NT2/D1 (cell line): ENCODE results near the gene AP3D1.

Source experiments
- DNase-seq: peaks from one replicate; pipeline ENCODE4 v3.0.0-alpha.2; 2011; ENCODE audit warnings: low read depth, low spot score
- H3K27me3 ChIP-seq: 2 replicates; pipeline ENCODE4 v1.6.0; 2011; ENCODE audit warnings: mild to moderate bottlenecking; ENCODE audit not compliant: insufficient read length, insufficient read depth
- H3K36me3 ChIP-seq: 2 replicates; pipeline ENCODE4 v1.6.1; 2011; ENCODE audit warnings: mild to moderate bottlenecking, low read length, mixed read lengths; ENCODE audit not compliant: insufficient read depth, insufficient read length
- H3K4me1 ChIP-seq: 2 replicates; pipeline ENCODE4 v1.5.1; 2011; ENCODE audit not compliant: insufficient read depth, insufficient read length
- H3K4me3 ChIP-seq: 2 replicates; pipeline ENCODE4 v1.5.1; 2011; ENCODE audit warnings: low read depth; ENCODE audit not compliant: insufficient read length
- H3K9ac ChIP-seq: 2 replicates; pipeline ENCODE4 v1.6.0; 2011; ENCODE audit warnings: low read depth; ENCODE audit not compliant: insufficient read length
- H3K9me3 ChIP-seq: 2 replicates; pipeline ENCODE4 v1.5.1; 2011; ENCODE audit warnings: mild to moderate bottlenecking, low read length; ENCODE audit not compliant: insufficient read depth
- SUZ12 ChIP-seq: IDR thresholded peaks from 2 replicates; pipeline ENCODE4 v1.6.1; 2011; ENCODE audit not compliant: insufficient read length, insufficient read depth; ENCODE audit errors: extremely low read depth
- YY1 ChIP-seq: IDR thresholded peaks from 2 replicates; pipeline ENCODE4 v1.6.1; 2011; ENCODE audit not compliant: insufficient read length, insufficient read depth
- ZNF274 ChIP-seq: IDR thresholded peaks from 2 replicates; pipeline ENCODE4 v1.6.1; 2011; ENCODE audit warnings: mild to moderate bottlenecking, low read depth, low read length

AP3D1 gene

GRCh38 chr19:2121416-2122051 lies 29.8 kb downstream of the AP3D1 start:
- H3K36me3 ChIP-seq = peaks cover 94% of the 10 kb centered on the region
- TF ChIP-seq SUZ12 = no peak
- no peak for TF ChIP-seq YY1
- no peak for TF ChIP-seq ZNF274
- H3K4me3 ChIP-seq = no peak overlapping the region
- no peaks in the 10 kb centered on the region for H3K9me3 ChIP-seq
- no peak for DNase-seq
- H3K9ac ChIP-seq = no peak overlapping the region
- no peaks in the 10 kb centered on the region for H3K4me1 ChIP-seq
- H3K27me3 ChIP-seq = no peaks in the 10 kb centered on the region

DNA sequence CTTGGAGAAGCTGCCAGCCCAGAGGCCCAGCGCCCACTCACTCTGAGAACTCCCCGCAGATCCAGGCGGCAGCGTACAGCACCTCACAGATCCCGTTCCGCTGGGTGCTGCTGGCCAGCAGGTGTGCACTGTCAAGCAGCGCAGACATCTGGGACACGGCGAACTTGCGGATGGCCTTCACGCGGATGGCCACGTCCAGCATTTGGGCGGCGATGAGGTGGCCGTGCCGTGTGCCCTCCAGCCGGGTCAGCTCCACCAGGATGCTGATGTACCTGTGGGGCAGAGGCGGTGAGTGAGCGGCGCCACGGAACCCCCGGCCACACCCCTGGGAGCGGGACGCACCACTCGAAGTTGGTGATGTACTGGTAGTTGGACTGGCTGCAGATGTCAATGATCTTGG lies 30.5 kb downstream of the AP3D1 start:
- Histone ChIP-seq H3K4me1 (no peaks in the 10 kb centered on the region), H3K9ac (no peak overlapping the region), H3K4me3 (no peak overlapping the region), H3K27me3 (no peaks in the 10 kb centered on the region), H3K9me3 (no peaks in the 10 kb centered on the region), H3K36me3 (peaks cover 96% of the 10 kb centered on the region)
- TF ChIP-seq YY1 (no peak), ZNF274 (no peak), SUZ12 (no peak)
- no peak for DNase-seq

DNA sequence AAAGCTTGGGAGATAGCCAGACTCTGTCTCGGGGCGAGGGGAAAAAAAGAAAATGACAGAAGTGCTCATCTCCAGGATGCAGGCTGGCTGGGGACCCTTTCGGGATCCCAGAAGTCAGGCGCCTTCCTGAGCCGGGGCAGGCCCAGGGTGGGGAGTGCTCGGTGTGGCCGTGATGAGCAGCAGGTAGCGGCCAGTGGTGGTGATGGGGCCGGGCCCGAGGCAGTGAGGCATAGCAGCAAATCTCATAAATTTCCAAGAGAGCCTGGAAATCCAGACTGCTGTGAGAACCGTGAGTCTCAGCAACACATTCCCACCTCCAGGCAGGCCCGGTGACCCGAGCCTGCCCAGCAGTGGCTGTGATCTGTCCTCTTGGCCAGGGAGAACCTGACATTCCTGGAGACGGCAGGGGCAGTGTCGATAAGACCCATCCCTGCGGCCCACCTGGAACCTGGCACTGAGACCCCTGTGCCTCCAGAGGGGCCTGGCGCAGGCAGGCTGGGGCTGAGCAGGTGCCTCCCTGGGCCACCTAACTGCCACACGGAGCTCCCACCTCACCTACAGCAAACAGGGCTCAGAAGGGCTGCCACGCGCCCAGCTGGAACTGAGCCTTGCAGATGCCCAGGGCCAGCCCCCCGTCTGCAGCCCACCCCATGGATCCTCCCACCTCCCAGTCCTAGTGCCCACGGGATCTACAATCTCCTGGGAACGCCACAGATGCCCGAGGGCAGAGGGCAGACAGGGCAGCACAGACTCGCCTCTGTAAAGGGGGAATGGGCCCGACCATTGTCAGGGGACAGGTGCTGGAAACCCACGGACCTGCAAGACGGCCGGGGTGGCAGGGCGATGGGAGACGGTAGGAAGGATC lies 31.2 kb downstream of the AP3D1 start:
- no peak overlapping the region for H3K9ac ChIP-seq
- DNase-seq = no peak
- H3K36me3 ChIP-seq = peaks cover 98% of the 10 kb centered on the region
- H3K4me3 ChIP-seq = no peak overlapping the region
- no peaks in the 10 kb centered on the region for H3K4me1 ChIP-seq
- H3K27me3 ChIP-seq = no peaks in the 10 kb centered on the region
- TF ChIP-seq YY1 (no peak), SUZ12 (no peak), ZNF274 (no peak)
- no peaks in the 10 kb centered on the region for H3K9me3 ChIP-seq

- Histone ChIP-seq H3K36me3 (peaks cover 98% of the 10 kb centered on the region), H3K4me1 (peaks cover 3% of the 10 kb centered on the region), H3K9me3 (no peaks in the 10 kb centered on the region), H3K27me3 (no peaks in the 10 kb centered on the region), H3K4me3 (no peak overlapping the region), H3K9ac (no peak overlapping the region)
- DNase-seq = no peak
- TF ChIP-seq ZNF274 = no peak
- no peak for TF ChIP-seq SUZ12
- no peak for TF ChIP-seq YY1
These were observed 32.9 kb downstream of the AP3D1 start for GRCh38 chr19:2118438-2118837.

DNA sequence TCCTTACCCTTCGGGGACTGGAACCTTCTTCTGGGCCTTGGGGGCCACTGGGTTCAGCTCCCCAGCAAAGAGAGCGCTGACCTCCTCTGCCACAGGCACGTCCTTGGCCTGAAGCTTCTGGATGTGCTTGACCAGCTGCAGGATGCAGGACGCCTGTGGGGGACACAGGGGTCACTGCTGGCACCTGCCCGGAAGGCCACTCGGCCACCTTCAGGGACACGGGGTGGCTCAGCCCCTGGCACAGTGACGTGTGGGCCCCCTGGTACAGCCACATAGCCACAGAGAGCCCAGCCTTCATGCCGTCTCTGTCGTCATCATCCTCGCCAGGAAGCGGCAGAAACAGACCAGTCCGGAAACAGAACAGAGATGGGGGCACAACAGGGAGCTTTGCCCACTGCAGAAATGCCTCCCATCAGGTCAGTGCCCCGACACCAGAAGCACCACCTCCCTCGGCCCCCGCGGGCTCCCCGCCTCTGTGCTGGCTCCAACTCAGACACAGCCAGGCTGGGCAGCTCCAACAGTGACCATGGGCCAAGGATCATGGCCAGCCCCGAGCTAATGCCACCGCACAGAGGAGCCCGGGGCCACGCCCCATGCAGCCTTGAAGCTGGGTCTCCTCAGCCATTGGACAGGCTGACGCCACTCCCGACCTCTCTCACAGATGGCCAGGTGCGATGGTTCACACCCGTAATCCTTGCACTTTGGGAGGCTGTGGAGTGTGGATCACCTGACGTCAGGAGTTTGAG lies 34.0 kb downstream of the AP3D1 start:
- Histone ChIP-seq H3K27me3 (no peaks in the 10 kb centered on the region), H3K36me3 (peaks cover 97% of the 10 kb centered on the region), H3K4me1 (peaks cover 3% of the 10 kb centered on the region), H3K4me3 (no peak overlapping the region), H3K9me3 (no peaks in the 10 kb centered on the region), H3K9ac (no peak overlapping the region)
- TF ChIP-seq ZNF274 = no peak
- DNase-seq = no peak

DNA sequence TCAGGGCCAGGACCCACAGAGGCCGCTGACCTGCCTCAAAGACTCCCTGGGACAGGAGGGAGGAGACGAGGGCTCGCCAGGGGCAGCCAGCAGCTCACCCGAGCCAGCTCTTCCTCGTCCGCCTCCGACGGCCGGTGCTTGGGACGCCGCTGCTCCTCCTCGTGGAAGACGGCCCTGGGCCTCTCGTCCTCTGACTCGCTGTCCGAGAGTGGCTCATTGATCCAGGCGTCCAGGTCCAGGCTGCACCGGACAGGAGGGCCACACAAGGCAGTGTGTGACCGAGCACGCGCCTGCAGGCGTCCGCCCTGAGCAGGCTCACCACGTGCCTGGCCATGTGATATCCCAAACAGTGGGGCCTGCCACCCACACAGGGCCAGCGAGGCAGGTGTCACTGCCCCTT lies 34.9 kb downstream of the AP3D1 start:
- Histone ChIP-seq H3K27me3 (no peaks in the 10 kb centered on the region), H3K9me3 (no peaks in the 10 kb centered on the region), H3K36me3 (peaks cover 97% of the 10 kb centered on the region), H3K9ac (no peak overlapping the region), H3K4me1 (peaks cover 3% of the 10 kb centered on the region), H3K4me3 (no peak overlapping the region)
- no peak for TF ChIP-seq SUZ12
- TF ChIP-seq ZNF274 = no peak
- TF ChIP-seq YY1 = no peak
- no peak for DNase-seq

GRCh38 chr19:2115911-2116426 lies 35.4 kb downstream of the AP3D1 start:
- Histone ChIP-seq H3K9ac (no peak overlapping the region), H3K9me3 (no peaks in the 10 kb centered on the region), H3K4me3 (no peak overlapping the region), H3K4me1 (peaks cover 3% of the 10 kb centered on the region), H3K36me3 (peaks cover 97% of the 10 kb centered on the region), H3K27me3 (no peaks in the 10 kb centered on the region)
- DNase-seq = no peak
- TF ChIP-seq SUZ12 (no peak), ZNF274 (no peak), YY1 (no peak)
